ENCODE measurements around the gene SUSD6.
"Not testable (repeated sequence)": the region's sequence is repeated elsewhere in the genome, so short reads cannot be mapped to it uniquely, and the experiment has no call there.

The SUSD6 gene

DNA sequence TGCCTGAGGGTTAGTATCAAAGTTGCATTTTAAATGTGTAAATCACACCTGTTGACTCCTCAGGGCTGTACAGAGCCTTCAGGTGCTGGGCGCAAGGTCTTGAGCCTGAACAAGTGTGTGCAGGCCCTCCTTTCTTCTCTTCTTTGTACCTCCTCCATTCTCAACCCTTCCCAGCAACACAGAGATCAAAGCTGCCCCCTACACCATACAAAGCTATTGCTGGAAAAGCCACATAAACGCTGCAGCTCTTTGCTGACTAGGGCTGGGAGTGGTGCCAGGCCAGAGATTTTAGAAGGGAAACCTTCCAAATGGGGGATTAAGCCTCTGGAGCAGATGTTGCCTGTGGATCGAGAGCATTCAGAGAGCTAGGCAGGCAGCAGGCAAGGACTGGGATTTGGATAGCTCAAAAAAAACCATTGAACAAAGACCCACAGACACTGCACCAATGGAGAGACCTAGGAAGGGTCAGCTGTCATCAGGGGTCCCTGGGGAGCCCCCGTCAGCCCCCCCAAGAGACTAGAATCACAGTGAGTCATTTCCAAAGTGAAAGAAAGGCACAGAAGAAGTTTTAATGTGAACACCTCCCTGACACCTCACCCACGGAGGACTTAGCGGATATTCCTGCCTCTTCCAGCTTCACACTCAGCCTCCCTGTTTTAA, 18.2 kb upstream of the SUSD6 start:
- DNase-seq (ENCODE audit: low read depth in 2 of 2), result no peak

DNA sequence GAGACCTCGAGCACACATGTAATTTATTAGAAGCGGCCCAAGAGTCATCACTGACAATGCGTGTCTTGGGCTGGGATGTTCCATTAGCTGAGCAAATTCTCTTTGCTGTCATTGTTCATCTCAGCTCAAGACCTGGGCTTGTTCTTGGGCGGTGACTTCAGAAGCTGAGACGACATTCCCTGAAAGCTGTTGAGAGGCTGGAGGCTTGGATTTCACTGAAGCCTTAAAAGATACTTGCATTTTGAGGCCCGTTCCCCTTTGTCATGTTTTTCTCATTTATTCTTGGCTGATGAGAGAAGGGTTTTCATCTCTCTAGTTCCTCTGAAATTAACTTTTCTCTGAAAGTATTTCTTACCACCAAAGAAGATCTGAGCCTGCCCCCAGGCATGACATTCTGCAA, 16.6 kb upstream of the SUSD6 start:
- DNase-seq (ENCODE audit: low read depth in 2 of 2), result no peak

- DNase-seq (ENCODE audit: low read depth in 2 of 2), result no peak
Observed at GRCh38 chr14:69595336-69595735, 16.1 kb upstream of the SUSD6 start.

DNA sequence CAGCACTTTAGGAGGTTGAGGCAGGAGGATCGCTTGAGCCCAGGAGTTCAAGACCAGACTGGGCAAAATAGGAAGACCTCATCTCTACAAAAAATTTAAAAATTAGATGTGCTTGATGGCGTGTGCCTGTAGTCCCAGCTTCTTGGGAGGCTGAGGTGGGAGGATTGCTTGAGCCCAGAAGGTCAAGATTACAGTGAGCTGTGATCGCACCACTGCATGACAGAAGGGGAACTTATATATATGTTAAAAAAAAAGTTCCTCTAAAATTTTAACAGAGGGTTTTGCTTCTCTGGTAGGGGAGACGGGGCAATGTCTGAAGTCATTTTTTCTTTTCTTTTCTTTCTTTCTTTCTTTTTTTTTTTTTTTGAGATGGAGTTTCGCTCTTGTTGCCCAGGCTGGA, 12.0 kb upstream of the SUSD6 start:
- not testable (repeated sequence) for DNase-seq (ENCODE audit: low read depth in 2 of 2)

- DNase-seq (ENCODE audit: low read depth in 2 of 2), result no peak
Observed at GRCh38 chr14:69600304-69600891, 11.0 kb upstream of the SUSD6 start.

- DNase-seq (ENCODE audit: low read depth in 2 of 2), result no peak
Observed at GRCh38 chr14:69605738-69606137, 5.7 kb upstream of the SUSD6 start.

DNA sequence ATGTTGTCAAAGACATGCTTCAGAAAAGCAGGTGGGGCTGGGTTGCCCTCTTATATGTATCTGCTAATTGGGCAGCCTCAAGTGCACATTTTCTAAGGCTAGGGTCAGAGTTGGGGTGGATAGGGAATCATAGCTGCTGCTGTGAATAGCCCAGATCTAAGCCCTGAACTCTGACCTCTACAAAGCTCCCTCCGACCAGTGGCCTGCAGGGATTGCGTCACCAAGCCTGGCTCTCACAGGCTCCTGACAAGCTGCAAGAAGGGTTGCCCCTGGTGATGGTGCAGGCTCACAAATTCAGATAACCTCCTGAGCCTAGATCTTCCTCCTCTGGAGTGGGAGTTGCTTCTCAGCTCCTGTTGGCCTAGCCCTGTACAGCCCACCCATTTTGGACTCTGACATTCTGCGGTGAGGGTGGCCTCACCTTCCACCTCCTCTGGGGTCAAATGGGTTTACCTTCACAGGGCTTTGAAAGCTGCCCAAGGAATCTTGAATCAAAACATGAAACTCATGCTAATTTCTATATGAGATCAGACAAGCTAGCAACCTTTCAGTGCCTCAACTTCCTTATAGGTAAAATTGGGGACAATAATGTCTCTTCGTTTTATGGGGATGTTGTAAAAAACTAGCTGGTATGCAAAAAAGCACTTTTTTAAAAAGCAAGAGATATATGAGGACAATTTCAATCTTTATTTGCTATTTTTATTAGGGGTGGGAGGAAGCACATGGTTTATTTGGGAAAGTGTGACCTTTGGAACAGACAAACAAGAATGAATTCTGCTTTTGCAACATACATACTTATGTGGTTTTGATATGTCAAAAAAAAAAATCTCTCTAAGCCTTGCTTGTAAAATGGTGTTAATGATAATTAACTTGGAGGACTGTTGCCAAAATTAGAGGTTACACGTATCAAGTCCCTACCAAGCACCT, 4.9 kb upstream of the SUSD6 start:
- DNase-seq (ENCODE audit: low read depth in 2 of 2), result no peak

DNA sequence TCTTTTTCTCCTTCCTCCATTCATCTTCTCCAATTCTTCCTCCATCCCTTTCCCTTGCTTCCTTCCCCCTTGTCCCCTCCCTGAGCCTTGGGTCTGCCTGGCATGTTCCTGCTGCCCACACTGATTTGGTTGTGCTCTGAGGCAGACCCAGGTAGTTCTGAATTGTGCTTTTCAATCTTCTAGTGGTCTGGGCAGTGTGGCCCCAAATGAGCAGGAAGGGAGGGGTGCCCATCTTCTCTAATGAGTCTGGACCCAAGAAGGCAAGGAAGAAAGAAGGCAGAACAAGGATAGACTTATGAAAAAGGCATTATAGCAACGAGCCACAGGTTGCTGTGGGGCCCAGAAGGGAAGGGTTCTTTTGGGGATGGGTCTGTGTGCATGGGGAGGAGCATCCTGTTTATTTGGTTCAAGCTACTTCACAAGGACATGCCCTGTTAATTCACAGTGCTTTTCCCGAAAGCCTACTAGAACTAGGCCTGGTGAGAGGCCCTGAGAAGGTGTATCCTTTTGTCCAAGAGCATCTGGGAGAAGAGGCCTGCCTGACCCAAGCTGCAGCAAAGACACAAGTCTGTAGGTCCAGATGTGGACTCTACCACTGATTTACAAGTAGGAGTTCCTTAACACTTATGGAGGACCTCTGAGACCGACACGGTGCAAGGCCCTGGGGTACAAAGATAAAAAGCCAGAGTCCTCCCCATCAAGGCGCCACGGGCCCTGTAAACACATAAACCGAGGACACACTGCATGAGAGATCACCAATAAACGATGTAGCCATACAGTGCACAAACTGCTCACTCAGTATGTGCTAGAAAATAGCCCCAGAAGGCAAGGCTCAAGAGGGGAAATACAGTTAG, 1.1 kb upstream of the SUSD6 start:
- no peak for DNase-seq (ENCODE audit: low read depth in 2 of 2)

DNA sequence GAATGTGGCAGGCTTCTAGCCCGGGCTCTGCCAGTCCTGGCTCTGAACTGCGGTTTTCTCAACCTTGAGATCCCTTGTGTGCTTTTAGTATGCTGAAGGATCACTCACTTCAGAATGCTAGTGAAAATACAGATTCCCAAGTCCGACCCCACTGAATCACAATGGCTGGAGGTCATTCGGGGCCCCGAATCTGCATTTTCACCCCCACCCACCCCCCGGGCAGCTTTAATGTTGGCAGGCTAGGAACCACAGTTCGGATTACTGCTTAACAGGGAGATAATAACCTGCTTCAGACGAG, 573 bp upstream of the SUSD6 start:
- no peak for DNase-seq (ENCODE audit: low read depth in 2 of 2)

DNA sequence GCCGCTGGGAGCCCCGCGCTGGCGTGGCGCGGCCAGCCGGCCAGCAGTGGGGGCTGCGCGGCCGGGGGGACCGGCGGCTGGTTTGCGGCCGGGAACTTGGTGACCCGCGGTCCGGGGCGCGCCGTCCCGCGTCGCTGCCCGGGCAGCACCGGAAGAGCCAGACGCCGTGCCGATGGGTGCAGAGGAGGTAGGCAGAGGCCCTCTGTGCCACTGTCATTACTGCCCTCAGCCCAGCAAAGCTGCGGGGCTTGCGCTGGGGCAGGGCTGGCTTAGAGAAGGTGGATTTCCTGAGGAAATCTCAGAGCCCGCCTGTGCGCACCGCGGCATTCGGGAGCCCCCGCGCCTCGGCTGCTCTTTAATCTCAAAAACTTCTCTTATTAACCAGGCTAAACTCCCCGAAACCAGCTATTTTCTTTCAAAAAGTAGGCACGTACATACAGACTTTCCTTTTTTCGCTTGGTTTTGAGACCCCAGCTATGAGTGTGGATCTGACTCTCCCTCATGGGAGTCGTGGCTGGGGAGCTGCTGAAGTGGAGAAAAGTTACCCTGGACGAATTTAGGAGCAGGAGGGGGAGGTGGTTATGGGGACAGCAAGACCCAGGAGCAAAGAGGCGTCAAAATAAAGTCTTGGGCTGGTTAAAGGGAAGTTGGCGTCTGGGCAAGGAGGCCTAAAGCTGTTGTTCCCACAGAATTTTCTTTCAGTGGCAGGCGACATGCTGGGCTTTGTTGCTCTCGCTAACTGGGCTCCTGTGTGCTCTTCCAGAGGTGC, 802 bp downstream of the SUSD6 start:
- DNase-seq (ENCODE audit: low read depth in 2 of 2), result no peak

DNA sequence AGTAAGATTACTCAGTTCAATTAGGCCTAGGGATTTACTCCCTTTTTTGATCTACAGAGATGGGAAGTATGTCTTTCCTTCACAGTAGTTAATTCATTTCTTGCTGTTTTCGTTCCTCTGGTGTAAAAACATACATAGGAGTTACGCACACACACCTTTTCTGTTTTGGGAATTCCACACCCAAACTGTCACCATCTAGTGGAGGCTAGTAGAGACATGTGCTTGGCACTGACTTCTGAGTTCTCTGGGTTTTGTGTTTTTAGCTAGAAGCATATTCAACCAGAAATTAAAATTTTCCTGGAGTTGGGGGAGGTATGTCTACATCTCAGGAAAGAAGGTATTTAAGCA, 1.4 kb downstream of the SUSD6 start:
- DNase-seq (ENCODE audit: low read depth in 2 of 2), result no peak

- DNase-seq (ENCODE audit: low read depth in 2 of 2), result no peak
Observed at GRCh38 chr14:69613312-69614073, 2.1 kb downstream of the SUSD6 start.

GRCh38 chr14:69614592-69614991, 3.2 kb downstream of the SUSD6 start:
- no peak for DNase-seq (ENCODE audit: low read depth in 2 of 2)

GRCh38 chr14:69615121-69615495, 3.7 kb downstream of the SUSD6 start:
- no peak for DNase-seq (ENCODE audit: low read depth in 2 of 2)

GRCh38 chr14:69615496-69616407, 4.4 kb downstream of the SUSD6 start:
- DNase-seq (ENCODE audit: low read depth in 2 of 2), result no peak

DNA sequence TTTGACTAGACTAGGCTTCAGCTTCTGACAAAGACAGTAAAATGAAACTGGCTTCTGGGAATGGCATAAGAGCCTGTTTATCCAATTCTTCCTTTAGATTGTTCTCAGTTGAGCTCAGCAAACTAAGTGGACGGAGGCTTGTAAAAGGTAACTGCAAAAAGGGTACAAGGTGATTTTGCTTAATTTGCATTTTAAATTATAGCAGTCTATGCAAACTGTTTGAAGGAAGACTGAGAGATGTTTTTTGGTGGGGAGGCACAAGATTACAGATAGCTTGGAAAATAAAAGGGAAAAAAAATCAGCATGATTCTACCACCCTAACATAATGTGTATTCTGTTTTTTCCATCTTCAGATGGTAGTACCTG, 5.0 kb downstream of the SUSD6 start:
- no peak for DNase-seq (ENCODE audit: low read depth in 2 of 2)

DNA sequence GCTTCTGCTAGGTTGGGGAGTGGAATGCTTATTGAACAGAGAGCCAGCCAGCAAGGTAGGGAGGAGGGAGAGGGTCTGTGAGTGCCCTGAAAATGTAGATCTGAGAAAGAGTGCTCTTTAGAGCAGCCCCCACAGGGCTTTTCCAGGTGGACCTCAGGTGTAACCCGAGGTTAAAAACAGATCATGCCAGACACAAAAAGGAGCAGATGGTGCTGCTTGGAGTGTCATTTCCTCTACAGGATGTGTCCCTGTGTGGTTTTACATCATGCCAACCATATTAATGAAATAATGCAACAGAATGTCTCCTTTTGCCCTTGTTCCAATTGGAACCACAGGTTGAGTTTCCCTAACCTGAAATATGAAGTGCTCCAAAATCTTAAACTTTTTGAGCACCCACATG, 6.4 kb downstream of the SUSD6 start:
- no peak for DNase-seq (ENCODE audit: low read depth in 2 of 2)

DNA sequence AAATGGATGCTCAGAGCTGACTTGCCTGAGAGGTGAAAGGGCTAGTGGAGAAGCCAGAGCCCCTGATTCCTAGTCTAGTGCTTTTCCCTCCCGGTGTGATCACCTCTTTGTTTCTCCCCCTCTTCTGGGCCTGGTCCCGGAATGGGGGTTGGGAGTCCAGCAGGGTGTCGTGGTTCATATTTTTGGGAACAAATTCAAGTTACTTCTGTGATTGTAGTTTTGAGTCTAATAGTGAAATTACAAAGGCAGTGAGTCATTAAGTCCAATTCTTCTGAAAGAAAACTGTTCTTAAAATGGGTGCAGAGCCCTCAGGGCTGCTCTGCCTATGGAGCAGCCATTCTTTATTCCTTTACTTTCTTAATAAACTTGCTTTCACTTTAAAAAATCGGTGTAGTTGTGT, 7.6 kb downstream of the SUSD6 start:
- DNase-seq (ENCODE audit: low read depth in 2 of 2), result no peak

GRCh38 chr14:69620211-69620611, 8.8 kb downstream of the SUSD6 start:
- DNase-seq (ENCODE audit: low read depth in 2 of 2), result no peak

DNA sequence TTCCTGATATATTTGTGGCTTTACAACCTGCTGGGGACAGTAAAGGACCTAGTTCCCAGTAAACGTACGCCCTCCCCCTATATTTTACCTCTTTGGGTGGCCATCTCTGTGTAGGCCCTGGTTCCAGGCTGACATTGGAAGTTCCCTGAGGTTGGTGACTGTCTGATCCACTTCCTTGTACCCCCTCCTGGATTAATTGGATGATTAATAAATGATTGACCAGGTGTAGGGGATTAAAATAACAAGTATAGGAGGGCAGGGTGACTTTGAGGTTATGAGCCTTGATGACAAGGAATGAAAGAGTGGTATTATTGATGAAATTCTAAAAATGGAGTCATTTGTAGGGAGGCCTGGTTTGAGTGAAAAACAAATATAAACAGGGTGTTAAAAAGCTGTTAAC, 9.6 kb downstream of the SUSD6 start:
- DNase-seq (ENCODE audit: low read depth in 2 of 2), result no peak
